Stimulated activated naive CD8-positive, alpha-beta T cell treated with anti-CD3 and anti-CD28 coated beads, Interleukin-15, Interleukin-2, amounts not matched to agents 100 ng/mL and 50 ng/mL, for 24 hours (primary cell): ENCODE results near the gene SEC14L1.
A peak's percentile ranks its signal among the peaks of the same experiment; 100 is the strongest.

ENCODE experiments used
- H3K27ac Mint-ChIP-seq: one replicate; pipeline ENCODE4 v1.8.0; 2021; ENCODE audit warnings: mild to moderate bottlenecking, mixed read lengths
- H3K27me3 Mint-ChIP-seq: one replicate; pipeline ENCODE4 v1.8.0; 2021; ENCODE audit warnings: mixed read lengths
- H3K36me3 Mint-ChIP-seq: one replicate; pipeline ENCODE4 v1.8.0; 2021; ENCODE audit warnings: low read depth, mixed read lengths
- H3K4me1 Mint-ChIP-seq: one replicate; pipeline ENCODE4 v1.8.0; 2021; ENCODE audit warnings: low read depth, mixed read lengths
- H3K4me3 Mint-ChIP-seq: one replicate; pipeline ENCODE4 v1.8.0; 2021; ENCODE audit warnings: mild to moderate bottlenecking, mixed read lengths
- H3K9me3 Mint-ChIP-seq: one replicate; pipeline ENCODE4 v1.8.0; 2021; ENCODE audit warnings: mixed read lengths

Gene SEC14L1

DNA sequence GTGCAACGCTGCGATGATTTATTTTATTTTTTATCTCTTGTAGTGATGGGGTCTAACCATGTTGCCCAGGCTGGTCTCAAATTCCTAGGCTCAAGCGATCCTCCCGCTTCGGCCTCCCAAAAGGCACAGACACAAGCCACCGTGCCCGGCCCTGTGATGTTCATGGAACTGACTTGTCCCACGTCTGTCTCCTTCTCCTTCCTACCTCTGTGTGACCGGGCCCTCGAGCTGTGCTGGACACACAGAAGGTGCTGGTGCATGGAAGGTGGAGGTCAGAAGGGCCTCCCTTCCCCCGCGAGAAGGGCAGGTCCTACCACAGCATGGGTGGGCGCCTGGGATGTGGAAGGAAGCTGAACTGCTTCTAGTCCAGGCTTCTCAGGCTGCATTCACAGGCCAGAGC, 88.0 kb downstream of the SEC14L1 start:
- peaks cover 2% of the 10 kb centered on the region for H3K4me1 Mint-ChIP-seq
- H3K4me3 Mint-ChIP-seq = no peak overlapping the region
- H3K36me3 Mint-ChIP-seq = peaks cover 4% of the 10 kb centered on the region
- H3K27ac Mint-ChIP-seq = no peak overlapping the region
- no peaks in the 10 kb centered on the region for H3K27me3 Mint-ChIP-seq
- H3K9me3 Mint-ChIP-seq = peaks cover 3% of the 10 kb centered on the region

DNA sequence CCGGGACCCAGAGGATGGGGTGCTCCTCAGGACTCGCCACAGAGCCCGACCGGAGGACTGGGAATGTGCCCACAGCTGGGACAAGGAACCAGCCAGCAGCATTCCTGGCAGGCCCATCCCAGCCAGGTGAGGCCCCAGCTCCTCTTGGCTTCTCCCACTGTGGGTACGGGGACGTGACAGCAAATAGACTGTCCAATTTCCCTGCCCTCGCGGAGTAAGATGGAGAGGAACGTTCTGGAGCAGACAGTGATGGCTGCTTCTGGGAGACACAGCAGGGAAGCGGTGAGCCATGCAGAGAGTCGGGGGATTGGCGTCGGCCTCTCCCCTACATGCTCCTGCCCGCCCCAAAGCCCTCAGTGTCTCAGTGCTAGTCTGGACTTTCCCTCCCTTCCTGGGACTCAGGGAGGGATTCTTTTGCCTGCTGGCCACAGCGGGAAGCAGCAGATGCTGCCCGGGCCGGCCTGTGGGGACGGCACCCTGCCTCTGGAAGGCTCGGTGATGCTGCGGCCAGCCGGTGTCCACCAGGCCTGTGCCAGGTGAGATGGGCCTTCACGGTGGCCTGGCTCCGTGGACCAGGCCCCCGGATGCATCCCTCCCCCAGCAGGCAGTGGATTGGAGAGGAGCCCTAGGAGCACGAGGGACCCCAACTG, 89.1 kb downstream of the SEC14L1 start:
- Mint-ChIP-seq H3K9me3 (peaks cover 3% of the 10 kb centered on the region), H3K27me3 (no peaks in the 10 kb centered on the region), H3K4me1 (peaks cover 6% of the 10 kb centered on the region), H3K4me3 (no peak overlapping the region), H3K36me3 (peaks cover 4% of the 10 kb centered on the region), H3K27ac (no peak overlapping the region)

DNA sequence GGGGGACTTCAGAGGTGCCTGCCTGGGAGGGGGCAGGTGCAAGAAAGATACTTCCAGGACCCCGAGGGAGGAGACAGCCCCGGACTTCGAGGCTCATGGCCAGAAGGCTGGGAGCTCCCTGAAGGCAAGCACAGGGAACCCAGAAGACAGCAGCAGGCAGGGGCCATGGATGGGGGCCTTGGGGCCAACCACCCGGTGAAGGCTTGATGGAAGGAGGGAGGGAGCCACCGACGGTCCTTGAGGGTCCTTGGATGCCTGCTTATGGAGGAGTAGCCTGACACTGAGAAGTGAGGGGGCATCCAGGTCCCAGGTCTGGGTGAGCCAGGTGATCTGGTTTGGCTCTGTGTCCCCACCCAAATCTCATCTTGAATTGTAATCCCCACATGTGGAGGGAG, 89.7 kb downstream of the SEC14L1 start:
- Mint-ChIP-seq H3K4me1 (peaks cover 11% of the 10 kb centered on the region), H3K4me3 (no peak overlapping the region), H3K27me3 (no peaks in the 10 kb centered on the region), H3K9me3 (no peaks in the 10 kb centered on the region), H3K27ac (no peak overlapping the region), H3K36me3 (no peaks in the 10 kb centered on the region)

DNA sequence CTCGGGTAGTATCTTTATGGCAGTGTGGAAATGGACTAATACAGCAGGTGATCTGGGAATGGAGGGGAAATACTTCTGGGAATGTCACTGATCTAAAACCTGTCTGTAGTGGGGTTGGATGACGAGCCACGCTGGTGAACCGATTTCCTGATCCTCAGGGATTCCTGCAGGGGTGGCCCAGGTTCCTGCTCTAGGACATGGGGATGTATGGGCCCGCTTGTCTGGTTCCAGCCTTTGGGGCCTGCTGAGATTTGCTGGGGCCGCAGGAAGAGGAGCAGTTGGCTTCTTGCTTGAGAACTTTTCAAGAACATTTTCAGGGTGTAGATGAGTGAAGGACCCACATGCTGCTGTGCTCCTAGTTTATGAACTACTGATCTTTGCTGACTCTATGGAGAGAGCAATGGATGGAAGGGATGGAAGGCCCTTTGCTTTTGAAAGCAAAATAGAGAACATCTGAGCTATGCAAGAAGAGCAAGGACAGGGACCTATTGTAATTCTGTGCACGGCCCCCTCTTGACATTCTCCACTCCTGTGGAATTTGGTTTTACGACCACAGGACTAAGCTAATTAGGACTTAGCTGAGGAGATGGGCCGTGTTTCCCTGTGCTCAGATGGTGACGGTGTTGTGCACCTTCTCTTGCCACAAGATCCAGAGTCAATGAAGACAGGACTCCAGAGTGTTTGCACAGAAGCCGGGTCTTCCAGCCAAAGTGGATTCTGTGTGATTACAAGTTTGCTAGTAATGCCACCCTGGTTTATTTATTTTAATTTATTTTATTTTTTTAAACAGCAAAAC, 90.5 kb downstream of the SEC14L1 start:
- H3K36me3 Mint-ChIP-seq = no peaks in the 10 kb centered on the region
- H3K4me3 Mint-ChIP-seq = no peak overlapping the region
- peaks cover 20% of the 10 kb centered on the region for H3K4me1 Mint-ChIP-seq
- H3K27me3 Mint-ChIP-seq = no peaks in the 10 kb centered on the region
- no peak overlapping the region for H3K27ac Mint-ChIP-seq
- H3K9me3 Mint-ChIP-seq = no peaks in the 10 kb centered on the region

DNA sequence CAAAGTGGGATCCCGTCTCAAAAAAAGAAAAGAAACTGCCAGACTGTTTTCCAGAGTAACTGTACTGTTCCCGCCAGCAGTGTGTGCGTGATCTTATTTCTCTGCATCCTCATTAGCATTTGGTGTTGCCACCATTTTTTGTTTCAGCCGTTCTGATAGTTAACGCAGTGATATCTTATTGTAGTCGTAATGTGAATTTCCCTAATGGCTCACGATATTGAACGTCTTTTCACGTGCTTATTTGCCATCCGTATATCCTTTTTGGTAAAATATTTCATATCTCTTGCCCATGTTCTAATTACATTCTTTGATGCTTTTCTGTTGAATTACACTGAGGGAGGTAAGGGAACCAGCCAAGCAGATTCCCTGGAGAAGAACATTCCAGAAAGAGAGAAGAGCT, 92.4 kb downstream of the SEC14L1 start:
- Mint-ChIP-seq H3K36me3 (no peaks in the 10 kb centered on the region), H3K4me3 (no peak overlapping the region), H3K27me3 (no peaks in the 10 kb centered on the region), H3K9me3 (no peaks in the 10 kb centered on the region), H3K4me1 (peaks cover 25% of the 10 kb centered on the region), H3K27ac (no peak overlapping the region)

DNA sequence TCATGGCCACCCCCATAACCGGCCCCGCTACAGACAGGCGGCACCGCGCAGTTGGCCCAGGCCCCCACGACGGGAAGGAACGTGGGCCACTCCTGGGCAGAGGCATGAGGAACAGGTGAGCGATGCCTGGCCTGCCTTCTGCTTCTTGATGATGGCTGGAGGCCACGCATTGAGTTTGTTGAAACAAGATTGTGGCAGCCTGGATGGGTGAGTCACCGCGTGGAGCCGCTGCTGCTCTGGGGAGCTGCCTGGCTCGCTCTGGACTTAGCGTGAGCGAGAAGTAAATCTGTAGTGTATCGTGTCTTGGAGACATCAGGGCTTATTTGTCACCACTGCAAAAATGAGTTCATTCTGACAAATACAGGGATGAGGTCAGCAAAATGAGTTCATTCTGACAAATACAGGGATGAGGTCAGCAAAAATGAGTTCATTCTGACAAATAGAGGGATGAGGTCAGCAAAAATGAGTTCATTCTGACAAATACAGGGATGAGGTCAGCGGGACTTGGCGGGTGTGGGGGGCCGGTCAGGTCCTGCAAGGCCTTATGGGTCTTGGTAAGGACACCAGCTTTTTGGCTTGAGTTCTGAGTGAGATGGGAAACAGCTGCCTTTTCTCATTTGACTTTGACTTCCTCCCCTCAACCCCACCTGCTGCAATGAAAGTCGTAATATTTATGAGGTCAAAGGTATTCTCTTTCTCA, 93.0 kb downstream of the SEC14L1 start:
- Mint-ChIP-seq H3K4me3 (no peak overlapping the region), H3K9me3 (no peaks in the 10 kb centered on the region), H3K36me3 (no peaks in the 10 kb centered on the region), H3K27me3 (no peaks in the 10 kb centered on the region), H3K27ac (peak overlapping the region; percentile 61), H3K4me1 (peaks cover 25% of the 10 kb centered on the region)

DNA sequence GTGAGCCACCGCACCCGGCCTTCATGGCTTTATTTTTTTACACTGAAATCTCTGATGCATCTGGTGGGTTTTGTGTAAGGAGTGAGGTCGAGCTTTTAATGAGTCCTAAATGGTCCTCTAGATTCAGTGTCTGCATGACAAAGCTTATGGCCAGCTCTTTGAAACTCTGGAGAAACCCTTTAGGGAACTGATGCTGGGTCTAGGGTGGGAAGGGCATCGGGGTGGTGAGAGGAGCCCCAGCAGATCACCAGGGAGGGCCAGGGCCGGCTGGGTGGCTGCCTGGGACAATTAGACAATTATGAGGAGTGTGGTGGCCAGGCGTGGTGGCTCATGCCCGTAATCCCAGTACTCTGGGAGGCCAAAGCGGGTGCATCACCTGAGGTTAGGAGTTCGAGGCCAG, 93.9 kb downstream of the SEC14L1 start:
- H3K27ac Mint-ChIP-seq = peak overlapping the region; percentile 90
- H3K9me3 Mint-ChIP-seq = no peaks in the 10 kb centered on the region
- no peaks in the 10 kb centered on the region for H3K36me3 Mint-ChIP-seq
- peaks cover 25% of the 10 kb centered on the region for H3K4me1 Mint-ChIP-seq
- H3K27me3 Mint-ChIP-seq = no peaks in the 10 kb centered on the region
- peak overlapping the region; percentile 76 for H3K4me3 Mint-ChIP-seq

DNA sequence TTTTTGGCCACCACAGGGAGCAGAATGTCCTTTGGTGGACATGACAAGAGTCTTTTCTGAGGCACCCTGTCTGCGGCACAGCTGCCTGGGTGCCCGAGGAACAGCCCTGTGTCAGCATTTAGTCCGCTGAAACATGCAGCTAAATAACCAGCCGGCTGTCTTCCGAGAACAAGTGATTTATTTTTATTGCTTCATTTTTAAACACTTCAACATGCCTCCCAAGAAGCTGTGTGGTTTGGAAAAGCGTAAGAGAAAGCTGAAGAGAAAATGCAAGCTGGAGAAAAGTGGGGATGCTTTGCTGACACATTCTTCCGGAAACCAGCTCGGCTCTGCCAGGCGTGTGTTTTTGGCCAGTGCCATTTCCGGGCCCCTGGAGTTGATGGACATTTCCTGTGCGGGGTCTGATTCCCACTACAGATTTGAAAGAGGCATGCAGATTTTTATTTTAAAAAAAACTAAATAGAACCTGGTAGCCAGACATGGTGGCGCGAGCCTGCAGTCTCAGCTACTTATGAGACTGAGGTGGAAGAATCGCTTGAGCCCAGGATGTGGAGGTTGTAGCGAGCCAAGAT, 94.7 kb downstream of the SEC14L1 start:
- H3K9me3 Mint-ChIP-seq = no peaks in the 10 kb centered on the region
- peak overlapping the region; percentile 76 for H3K4me3 Mint-ChIP-seq
- peak overlapping the region; percentile 90 for H3K27ac Mint-ChIP-seq
- peaks cover 25% of the 10 kb centered on the region for H3K4me1 Mint-ChIP-seq
- H3K27me3 Mint-ChIP-seq = no peaks in the 10 kb centered on the region
- no peaks in the 10 kb centered on the region for H3K36me3 Mint-ChIP-seq

DNA sequence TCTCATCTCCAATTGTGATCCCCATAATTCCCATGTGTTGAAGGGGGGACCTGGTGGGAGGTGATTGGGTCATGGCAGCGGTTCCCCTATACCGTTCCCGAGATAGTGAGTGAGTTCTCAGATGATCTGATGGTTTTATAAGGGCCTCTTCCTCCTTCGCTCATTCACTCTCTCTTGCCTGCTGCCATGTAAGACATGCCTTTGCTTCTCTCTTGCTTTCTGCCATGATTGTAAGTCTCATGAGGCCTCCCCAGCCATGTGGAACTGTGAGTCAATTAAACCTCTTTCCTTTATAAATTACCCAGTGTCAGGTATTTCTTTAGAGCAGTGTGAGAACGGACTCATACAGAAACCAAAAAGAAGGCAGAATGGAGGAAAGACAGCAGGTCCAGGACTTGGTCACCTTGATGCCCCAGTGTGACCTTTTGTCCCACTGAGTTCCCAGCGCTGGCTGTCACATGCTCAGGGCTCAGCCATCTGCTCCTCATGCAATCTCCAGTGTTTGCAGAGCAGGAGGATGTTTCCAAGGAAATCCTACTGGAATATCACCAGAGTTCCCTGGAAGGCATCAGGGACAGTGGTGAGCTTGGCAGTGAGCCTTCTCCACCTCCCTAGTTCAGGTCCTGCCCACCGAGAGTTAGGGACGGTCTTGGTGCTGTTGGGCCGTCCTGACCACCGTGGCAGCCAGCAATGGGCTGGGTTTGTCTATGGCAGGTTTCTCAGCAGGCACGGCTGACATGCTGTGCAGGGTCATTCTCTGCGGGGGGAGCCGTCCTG, 96.7 kb downstream of the SEC14L1 start:
- H3K9me3 Mint-ChIP-seq = no peaks in the 10 kb centered on the region
- peaks cover 25% of the 10 kb centered on the region for H3K4me1 Mint-ChIP-seq
- H3K27ac Mint-ChIP-seq = no peak overlapping the region
- no peaks in the 10 kb centered on the region for H3K36me3 Mint-ChIP-seq
- H3K4me3 Mint-ChIP-seq = no peak overlapping the region
- no peaks in the 10 kb centered on the region for H3K27me3 Mint-ChIP-seq

DNA sequence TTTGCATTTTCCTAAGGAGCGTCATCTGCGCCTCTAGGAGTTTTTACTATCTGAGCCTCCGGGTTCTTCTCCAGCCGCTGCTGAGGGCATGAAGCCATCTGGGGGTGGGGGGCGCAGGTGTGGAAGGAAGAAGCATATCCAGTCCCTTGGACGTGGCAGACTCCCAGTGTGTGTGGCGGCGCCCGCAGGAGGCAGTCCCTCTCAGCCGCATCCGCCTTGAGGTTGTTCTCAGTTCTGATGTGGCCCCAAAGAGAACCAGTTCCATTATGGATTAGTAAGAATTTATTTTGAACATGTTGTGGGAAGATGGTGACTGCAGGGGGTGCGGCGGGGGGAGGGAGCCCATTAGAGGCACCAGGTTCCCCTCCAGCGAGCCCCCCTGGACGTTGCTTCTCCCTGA, 100.2 kb downstream of the SEC14L1 start:
- H3K27ac Mint-ChIP-seq = no peak overlapping the region

DNA sequence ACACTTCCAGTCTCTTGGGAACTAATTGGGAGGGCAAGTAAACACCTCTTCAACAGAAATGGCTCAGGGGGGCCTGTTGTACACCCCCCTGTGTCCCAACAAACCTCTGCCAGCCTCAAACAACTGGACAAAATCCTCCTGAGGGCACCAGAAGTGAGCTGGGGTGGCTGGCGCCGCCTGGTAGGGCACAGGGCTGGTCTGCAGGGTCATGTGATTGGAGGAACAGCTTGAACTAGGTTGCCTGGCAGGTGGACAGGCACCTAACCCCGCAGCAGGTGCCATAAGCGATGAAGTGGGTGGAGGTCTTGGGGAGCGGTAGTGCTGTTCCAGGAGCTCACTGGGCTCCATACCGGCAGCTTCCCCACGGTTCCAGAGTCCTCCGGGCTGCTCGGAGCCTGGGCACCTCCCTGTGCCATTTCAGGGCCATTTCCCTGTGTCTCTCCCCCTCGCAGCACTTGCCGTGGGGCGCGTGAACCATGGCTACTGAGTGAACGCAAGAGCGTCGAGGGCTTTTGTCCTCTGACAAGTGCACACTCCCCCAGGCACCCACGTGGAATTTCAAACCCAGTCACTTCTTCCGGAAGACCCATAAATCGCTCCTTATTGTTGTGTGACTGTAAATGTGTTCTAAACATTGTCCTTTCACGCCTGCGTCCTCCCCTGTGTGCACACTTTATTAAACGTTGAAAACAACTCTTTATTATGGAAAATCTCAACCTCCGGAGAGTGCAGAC, 101.5 kb downstream of the SEC14L1 start:
- H3K4me3 Mint-ChIP-seq = no peak overlapping the region
- no peaks in the 10 kb centered on the region for H3K27me3 Mint-ChIP-seq
- no peak overlapping the region for H3K27ac Mint-ChIP-seq
- H3K36me3 Mint-ChIP-seq = no peaks in the 10 kb centered on the region
- H3K4me1 Mint-ChIP-seq = peaks cover 10% of the 10 kb centered on the region
- H3K9me3 Mint-ChIP-seq = no peaks in the 10 kb centered on the region

More for the DNA sequence above, 100.2 kb downstream of the SEC14L1 start:
- no peaks in the 10 kb centered on the region for H3K27me3 Mint-ChIP-seq
- no peaks in the 10 kb centered on the region for H3K9me3 Mint-ChIP-seq
- no peak overlapping the region for H3K4me3 Mint-ChIP-seq
- H3K4me1 Mint-ChIP-seq = peaks cover 11% of the 10 kb centered on the region
- no peaks in the 10 kb centered on the region for H3K36me3 Mint-ChIP-seq

DNA sequence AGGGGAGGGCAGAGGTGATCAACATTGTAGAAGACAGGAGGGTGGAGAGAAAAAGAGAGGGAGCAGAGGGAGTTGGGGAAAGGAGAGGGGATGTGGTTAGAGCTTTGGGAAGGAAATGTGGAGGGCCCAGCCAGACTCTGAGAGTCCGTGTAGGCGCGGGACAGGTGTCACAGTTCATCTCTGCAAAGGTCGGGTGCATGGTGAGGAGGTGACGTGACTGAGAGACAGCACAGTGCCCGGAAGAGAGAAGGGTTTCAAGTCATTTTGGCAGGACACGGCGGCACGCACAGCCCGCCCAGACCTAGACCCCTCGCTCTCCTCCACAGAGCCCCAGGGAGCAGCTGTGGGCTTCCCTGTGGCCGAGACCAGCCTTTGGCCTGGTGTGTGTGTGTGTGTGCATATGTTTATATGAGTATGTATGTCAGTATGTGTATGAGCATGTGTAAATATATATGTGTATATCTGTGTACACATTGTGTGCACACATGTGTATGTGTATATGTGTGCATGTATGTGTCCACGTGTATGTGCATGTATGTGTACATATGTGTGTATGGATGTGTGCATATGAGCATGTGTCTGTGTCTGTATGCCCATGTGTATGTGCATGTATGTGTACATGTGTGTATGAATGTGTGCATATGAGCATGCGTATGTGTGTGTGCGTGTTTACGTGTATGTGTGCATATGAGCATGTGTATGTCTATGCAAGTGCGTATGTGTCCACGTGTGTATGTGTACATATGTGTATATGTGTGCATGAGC, 104.6 kb downstream of the SEC14L1 start:
- no peak overlapping the region for H3K27ac Mint-ChIP-seq
- no peak overlapping the region for H3K4me3 Mint-ChIP-seq
- no peaks in the 10 kb centered on the region for H3K9me3 Mint-ChIP-seq
- peaks cover 15% of the 10 kb centered on the region for H3K27me3 Mint-ChIP-seq
- H3K36me3 Mint-ChIP-seq = no peaks in the 10 kb centered on the region
- H3K4me1 Mint-ChIP-seq = peaks cover 13% of the 10 kb centered on the region
